ENCODE measurements around the gene FXYD3.

- TF ChIP-seq CTCF (conservative IDR thresholded peaks at IDR 0.05; ENCODE audit: low read length) (no peak), EZH2phosphoT487 (IDR thresholded peaks at IDR 0.05; ENCODE audit: borderline replicate concordance, low read depth, low read length) (no peak)
Observed at GRCh38 chr19:35119578-35120155, 4.0 kb downstream of the FXYD3 start.

Measured in OCI-LY7 (cell line).